ENCODE measurements around the gene LAMC1.

DNA sequence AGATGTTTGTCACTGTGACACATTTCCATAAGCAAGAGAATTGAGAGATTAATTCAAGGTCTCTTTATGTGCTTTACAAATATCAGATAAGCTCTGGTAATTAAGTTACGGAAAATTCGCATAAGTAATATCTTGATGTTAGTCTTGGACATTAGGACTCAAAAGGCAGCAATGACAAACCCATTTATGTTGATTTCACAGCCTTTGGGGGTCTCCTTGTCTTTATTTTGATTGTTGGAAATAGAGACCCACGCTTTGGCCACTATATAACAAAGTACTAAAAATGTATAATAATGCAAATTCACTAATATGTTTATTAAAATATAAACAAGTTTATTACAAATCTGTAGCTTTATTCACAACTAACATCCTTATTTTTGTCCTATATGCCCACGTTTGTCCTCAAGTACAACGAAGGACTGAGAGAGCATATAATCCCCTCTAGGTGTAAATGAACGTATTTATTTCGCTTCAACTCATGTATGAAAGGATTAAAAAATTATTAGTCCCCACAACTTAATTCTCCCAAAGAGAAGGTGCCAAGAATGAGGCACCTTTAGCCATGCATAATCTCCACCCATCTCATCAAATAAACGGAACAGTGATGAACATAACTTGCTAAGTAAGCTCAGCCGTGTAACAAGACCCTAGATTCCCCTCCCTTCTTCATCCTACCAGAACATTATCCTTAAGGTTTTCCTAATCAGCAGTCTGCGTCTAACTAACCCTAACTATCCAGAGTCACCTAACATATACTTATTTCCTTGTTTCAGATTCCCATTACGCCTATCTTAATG lies 1.6 kb upstream of the LAMC1 start:
- no peak for TF ChIP-seq SP1 (IDR thresholded peaks at IDR 0.05; ENCODE audit: low read depth)
- TF ChIP-seq, protein P1, sequence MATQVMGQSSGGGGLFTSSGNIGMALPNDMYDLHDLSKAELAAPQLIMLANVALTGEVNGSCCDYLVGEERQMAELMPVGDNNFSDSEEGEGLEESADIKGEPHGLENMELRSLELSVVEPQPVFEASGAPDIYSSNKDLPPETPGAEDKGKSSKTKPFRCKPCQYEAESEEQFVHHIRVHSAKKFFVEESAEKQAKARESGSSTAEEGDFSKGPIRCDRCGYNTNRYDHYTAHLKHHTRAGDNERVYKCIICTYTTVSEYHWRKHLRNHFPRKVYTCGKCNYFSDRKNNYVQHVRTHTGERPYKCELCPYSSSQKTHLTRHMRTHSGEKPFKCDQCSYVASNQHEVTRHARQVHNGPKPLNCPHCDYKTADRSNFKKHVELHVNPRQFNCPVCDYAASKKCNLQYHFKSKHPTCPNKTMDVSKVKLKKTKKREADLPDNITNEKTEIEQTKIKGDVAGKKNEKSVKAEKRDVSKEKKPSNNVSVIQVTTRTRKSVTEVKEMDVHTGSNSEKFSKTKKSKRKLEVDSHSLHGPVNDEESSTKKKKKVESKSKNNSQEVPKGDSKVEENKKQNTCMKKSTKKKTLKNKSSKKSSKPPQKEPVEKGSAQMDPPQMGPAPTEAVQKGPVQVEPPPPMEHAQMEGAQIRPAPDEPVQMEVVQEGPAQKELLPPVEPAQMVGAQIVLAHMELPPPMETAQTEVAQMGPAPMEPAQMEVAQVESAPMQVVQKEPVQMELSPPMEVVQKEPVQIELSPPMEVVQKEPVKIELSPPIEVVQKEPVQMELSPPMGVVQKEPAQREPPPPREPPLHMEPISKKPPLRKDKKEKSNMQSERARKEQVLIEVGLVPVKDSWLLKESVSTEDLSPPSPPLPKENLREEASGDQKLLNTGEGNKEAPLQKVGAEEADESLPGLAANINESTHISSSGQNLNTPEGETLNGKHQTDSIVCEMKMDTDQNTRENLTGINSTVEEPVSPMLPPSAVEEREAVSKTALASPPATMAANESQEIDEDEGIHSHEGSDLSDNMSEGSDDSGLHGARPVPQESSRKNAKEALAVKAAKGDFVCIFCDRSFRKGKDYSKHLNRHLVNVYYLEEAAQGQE (IDR thresholded peaks at IDR 0.05; ENCODE audit: low read depth): no peak
- no peak for TF ChIP-seq POLR2AphosphoS5 (IDR thresholded peaks at IDR 0.05; ENCODE audit: low read depth, low read length)

Data from HCT116 (cell line).